AG08395 (cell line): ENCODE measurements around the gene DHRS1.
A peak's percentile ranks its signal among the peaks of the same experiment; 100 is the strongest.
"Not testable (repeated sequence)": the region's sequence is repeated elsewhere in the genome, so short reads cannot be mapped to it uniquely, and the experiment has no call there.

Experiments
- DNase-seq: peaks from one replicate; pipeline ENCODE4 v3.0.0; 2012; ENCODE audit warnings: mixed read lengths, low spot score

DHRS1 gene

DNA sequence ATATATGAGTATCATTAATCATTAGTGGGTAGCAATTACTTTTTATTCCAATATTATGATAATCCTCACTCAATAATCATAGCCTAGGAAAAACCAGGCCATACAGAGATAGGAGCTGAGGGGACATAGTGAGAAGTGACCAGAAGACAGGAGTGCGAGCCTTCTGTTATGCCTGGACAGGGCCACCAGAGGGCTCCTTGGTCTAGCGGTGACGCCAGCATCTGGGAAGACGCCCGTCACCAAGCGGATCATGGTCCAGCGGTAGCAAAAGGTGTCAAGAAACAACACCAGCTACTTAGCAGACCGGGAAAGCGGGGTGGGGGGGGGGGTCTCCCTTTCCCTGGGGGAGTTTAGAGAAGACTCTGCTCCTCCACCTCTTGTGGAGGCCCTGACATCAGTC lies 28.3 kb upstream of the DHRS1 start:
- DNase-seq: not testable (repeated sequence)

DNA sequence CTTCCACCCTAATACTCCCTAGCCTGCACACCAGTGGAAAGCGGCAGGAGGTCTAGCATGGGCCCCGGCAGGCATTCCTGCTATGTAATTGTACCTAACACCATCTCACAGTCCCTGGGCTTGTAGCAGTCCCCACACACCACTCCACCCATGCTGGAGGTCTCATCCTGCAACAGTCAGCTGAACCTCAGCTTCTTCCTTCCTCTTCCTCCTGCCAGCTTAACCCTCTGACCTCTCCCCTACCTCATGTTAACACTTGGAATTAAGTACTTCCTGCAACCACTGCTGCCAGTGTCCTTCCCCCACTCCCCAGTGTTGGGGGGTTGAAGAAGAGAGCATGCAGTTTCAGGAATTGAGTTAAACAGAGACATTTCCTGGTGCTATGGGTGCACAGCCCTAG lies 27.7 kb upstream of the DHRS1 start:
- DNase-seq: no peak

DNA sequence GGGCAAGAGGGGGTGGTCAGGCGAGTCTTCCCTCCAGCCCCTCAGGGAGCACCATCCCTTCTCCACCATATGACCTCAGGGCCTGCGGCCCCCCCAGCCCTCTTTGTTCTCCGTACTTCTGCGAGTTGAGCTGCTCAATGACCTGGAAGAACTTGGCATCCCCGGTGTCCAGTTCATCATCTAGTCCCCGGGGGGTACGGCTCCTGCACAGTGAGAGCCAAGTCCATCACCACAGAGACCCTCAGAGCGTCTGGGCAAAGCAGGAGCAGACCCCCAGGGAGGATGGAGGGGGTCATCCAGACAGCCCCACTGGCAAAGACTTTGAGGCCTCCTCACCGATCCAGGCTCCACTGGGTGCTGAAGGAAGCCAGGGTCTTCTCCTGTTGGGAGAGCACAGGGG lies 26.4 kb upstream of the DHRS1 start:
- DNase-seq: no peak

DNA sequence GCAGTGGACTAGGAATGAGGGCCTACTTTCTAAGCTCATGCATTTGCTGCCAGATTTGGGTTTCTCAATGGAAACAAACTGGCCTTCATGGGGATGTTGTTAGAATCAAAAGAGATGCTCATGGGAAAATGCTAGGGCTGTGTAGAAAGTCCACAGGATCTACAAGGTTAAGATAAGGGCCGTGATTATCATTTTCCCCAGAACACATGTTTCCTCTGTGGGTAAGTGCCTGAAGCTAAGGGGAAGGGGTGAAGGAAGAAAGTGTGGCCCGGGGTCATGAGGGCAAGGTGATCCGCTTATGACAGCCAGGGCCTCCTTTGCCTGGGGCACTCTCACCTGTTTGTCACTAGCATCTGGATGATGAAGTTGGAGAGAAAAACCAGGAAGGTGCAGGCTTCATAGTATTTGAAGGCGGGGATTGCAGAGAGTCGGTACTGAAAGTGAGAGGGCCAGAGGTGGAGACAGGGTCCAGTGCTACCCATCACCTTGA lies 25.5 kb upstream of the DHRS1 start:
- DNase-seq: no peak

DNA sequence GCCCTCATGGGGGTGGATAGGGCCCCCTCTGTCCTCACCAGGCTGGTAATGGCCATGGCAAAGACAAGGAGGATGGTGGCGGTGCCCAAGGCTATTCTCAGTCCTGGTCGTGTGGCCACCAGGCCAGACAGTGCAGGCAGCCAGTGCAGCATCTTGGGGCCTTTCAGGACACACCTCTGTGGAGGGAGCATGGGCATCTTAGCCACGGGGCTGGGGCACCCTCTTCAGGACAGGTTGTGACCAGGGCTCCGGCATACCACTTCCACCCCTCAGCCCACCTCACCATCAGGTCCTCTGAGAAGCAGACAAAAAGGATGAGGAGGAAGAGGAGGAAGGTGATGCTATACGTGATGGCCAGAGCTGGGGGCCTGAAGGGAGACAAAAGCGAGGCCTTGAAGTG lies 24.4 kb upstream of the DHRS1 start:
- no peak for DNase-seq

DNA sequence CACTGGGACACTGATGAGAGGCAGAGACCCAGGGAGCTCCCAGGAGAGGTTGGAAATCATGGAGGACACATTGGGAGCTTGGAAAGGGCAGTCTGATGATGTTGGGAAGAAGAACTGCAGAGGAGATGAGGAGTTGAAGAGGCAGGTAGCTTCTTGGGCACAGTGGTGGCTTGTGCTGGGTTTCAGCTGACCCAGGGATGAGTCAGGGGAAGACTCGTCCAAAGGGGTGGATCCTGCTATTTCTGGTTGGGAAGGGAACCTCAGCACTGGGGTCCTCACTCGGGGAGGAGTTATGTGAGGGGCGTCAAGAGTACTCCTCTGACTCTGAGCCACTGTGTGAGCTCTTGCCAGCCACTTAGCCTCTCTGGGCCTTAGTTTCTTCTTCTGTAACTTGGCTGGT lies 23.8 kb upstream of the DHRS1 start:
- no peak for DNase-seq

DNA sequence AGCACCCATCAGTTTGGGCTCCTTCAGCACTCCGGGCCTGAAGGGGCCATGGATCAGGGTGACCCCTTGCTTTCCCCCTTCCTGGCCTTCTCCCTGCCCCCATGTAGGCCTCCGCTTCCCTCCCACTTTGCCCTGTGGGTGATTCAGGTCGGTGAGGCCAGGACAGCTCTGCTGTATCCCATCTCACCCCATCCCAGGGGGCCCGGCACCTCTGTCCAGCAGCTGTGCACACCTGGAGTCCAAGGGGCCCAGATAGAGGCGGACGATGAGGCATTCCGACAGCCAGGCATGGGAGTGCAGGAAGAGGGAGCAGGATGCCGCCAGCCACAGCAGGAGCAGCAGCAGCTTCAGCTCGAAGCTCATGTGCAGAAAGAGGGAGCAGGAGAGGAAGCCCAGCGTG lies 23.1 kb upstream of the DHRS1 start:
- DNase-seq: no peak

DNA sequence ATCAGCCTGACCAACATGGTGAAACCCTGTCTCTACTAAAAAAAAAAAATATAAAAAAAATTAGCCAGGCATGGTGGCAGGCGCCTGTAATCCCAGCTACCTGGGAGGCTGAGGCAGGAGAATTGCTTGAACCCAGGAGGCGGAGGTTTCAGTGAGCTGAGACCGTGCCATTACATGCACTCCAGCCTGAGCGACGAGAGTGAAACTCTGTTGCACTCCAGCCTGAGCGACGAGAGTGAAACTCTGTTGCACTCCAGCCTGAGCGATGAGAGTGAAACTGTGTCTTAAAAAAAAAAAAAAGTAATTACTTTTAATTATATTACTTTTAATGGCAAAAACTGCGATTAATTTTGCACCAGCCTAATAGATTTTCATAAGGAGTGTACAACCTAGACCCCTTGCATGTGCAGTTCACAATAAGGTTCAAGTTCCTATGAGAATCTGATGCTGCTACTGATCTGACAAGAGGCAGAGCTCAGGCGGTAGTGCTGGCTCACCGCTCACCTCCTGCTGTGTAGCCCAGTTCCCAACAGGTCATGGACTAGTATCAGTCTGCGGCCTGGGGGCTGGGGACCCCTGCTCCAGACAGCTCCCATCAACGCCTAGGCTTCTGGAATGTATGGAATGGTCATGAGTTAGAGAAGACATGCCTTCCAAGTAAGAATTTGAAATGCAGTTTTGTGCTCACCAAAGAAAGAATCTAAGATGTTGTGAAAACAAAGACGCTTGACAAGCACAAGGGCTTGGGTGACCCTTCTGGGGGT lies 21.8 kb upstream of the DHRS1 start:
- DNase-seq: no peak

DNA sequence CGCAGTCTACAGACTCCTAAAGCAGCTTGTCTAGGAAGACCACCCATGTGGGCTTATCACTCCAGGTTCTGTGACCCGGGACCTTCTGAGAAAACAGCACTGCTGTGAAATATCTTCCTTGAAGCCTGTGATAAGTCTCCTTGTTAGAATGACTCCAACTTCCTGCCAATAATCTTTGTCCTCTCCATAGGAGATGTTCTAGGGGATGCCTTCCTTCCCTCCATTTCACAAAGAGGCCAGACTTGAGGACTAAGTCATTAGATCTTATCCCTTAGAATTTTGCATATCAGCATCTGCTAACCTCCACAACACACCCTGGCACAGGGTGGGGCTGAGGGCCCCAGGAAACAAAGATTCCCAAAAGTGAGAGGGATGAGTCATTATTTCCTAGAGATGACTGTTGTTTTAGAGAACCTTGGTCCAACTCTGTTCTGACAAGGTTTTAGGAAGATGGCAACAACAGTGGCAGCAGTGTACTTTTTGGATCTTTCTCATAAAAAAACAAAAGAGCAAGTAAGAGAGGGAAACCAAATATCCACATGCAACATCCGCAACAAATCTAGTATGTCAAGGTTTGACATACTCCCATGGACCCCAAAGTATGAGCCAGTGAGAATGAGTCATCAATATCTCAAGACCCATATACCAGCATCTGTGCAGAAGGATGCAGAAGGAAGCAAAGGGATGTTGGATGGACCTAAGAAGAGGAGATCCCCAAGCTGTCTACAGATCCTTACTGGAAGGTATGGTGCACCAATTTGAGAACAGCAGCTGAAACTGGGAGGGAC lies 17.8 kb upstream of the DHRS1 start:
- DNase-seq: peak; percentile 65

DNA sequence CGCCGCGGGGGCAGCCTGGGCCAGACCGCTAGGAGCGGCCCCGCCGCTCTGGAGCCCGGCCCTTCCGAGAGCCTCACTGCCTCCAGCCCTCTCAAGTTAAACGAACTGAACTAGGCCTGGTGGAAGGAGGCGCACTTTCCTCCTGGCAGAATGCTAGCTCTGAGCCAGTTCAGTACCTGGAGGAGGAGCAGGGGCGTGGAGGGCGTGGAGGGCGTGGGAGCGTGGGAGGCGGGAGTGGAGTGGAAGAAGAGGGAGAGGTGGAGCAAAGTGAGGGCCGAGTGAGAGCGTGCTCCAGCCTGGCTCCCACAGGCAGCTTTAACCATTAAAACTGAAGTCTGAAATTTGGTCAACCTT lies 17.0 kb upstream of the DHRS1 start:
- DNase-seq: no peak

DNA sequence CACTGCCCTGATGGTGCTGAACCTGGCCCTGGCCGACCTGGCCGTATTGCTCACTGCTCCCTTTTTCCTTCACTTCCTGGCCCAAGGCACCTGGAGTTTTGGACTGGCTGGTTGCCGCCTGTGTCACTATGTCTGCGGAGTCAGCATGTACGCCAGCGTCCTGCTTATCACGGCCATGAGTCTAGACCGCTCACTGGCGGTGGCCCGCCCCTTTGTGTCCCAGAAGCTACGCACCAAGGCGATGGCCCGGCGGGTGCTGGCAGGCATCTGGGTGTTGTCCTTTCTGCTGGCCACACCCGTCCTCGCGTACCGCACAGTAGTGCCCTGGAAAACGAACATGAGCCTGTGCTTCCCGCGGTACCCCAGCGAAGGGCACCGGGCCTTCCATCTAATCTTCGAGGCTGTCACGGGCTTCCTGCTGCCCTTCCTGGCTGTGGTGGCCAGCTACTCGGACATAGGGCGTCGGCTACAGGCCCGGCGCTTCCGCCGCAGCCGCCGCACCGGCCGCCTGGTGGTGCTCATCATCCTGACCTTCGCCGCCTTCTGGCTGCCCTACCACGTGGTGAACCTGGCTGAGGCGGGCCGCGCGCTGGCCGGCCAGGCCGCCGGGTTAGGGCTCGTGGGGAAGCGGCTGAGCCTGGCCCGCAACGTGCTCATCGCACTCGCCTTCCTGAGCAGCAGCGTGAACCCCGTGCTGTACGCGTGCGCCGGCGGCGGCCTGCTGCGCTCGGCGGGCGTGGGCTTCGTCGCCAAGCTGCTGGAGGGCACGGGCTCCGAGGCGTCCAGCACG lies 16.4 kb upstream of the DHRS1 start:
- no peak for DNase-seq

DNA sequence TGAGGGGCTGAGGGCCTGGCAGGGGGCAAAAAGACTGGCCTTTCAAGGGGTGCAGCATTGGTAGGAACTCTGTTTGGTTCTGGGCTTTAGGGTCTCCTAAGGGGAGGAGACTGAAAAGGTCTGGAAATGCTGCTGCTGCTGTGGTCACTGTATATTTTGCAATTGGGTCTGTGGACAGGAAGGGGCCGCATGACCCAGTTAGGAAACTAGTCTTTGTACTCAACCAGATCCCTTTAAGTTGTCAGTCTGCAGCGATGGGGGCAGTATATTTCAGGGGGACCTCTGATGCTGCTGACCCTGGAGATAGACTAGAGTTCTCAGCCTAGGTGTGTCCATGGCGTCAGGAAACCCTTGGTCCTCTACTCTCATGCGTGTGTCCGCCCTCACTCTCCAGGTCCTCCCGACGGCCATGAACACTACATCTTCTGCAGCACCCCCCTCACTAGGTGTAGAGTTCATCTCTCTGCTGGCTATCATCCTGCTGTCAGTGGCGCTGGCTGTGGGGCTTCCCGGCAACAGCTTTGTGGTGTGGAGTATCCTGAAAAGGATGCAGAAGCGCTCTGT lies 15.7 kb upstream of the DHRS1 start:
- DNase-seq: no peak

DNA sequence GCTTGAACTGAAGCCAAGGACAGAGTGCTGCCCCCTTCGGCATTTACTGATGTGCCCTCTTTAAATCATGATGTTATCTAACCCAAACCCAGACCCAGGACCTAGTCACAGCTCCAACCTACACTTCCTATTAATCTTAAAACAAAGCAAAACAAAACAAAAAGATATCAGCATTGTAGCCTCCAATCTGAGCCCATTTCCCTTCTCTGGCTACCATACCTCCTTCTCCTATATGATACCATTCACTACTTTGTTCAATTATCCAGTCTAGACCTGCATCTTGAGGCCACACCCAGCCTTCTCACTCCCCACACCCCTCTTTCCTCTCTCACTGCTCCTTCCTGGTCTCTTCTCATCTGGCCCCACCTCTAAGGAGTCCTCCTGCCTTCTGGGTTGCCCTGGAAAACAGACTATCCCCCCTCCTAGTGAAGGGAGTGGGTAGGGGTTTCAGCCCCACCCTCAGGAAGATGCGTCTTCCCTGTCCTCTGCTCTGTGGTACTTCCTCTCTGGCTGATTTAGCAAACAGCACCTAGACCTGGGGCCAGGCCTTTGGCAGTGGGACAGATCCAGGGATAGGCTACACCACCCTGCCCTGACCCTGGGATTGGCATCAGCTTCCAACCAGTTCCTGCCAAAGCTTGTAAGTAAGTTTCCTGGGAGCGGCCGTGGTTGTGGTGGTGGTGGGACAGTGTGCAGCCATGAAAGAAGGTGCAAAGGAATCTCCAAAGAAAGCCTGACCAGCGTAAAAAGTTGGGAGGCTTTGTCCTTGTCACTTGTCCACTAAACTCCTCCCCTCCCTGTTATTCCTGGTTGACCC lies 15.0 kb upstream of the DHRS1 start:
- no peak for DNase-seq

DNA sequence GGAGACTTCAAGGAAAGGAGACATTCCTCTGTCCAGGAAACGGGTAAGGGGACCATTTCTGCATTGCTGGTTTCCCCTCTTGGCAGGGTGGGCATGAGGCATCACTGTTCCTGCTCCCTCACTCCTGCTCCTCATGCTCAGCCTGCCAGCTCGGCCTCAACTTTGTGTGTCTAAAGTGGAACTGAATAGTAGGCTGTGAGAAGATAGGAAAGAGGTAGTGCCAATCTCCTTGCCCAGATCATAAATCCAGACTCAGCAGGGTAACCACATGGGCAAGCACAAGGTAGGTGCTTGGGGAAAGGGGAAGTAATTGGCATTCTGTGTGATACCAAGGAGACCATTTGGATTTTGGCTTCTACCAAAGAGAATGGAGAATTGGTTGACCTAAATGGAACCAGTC lies 14.3 kb upstream of the DHRS1 start:
- no peak for DNase-seq

DNA sequence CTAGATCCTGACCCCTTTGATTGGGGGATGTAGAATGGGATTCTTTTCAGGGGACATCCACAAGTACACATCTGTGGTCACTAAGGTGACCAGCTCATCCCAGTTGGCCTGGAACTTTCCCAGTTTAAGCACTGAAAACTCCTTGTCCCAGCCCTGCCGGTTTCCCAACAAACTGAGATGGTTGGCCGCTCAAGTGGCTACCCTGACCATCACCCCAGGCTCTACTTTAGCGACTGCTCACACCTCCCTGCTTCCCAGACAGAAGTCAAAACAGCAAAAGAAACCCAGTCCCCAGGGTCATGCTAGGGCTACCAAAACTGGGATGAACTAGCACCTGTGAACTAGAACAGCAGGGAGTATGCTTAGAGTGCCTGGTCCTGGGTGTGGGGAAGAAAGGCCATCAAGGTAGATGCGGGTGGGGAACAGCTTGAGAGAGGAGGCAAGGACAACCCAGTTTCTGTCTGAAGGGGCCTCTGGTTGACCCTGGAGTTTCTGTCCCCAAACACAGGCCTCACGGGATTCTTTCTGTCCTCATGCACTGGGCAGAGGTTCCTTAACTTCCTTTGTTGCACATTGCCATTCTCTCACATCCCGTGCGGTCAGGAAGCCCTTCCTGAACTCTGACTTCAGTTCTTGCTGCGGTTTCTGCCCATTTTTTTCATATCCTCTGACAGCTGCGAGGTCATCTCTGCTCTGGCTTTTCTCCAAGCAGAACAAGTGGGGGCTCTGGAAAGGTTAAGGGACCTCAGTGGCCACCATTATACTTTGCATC lies 13.3 kb upstream of the DHRS1 start:
- no peak for DNase-seq

DNA sequence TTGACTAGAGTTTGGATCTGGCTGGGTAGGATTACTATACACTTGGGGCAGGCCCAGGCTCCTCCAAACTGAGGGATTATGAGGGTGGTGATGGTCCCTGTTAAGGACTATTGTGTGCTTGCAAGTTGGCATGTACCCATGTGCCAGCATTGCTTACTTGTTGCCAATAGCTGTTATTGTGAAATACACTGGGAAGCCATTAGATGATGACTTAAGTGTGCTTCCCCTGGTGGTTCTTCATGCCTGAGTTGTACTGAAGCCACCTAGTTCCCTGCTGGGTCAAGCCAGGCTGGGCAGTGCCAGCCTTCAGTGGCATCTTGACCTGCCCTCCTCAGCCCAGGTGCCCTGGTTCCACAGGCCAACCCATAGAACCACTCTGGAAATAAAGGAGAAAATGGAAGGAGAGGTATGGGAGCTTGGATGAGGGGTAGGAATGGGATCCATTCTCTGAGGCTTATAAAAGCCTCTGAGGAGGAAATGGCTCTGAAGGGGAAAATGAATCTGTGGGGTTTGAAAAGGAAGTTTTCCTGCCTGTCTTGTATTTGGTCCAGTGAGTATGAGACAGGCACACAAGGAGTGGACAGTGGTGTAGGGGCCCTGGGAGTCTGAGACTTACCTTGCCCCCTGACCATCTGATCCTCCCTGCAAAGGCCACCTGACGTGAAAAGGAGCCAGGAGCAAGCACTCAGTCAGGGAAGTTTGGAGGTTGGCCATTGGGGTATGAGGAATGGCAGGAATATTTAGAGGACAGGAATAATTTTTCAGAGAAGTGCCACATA lies 12.4 kb upstream of the DHRS1 start:
- peak; percentile 47 for DNase-seq

DNA sequence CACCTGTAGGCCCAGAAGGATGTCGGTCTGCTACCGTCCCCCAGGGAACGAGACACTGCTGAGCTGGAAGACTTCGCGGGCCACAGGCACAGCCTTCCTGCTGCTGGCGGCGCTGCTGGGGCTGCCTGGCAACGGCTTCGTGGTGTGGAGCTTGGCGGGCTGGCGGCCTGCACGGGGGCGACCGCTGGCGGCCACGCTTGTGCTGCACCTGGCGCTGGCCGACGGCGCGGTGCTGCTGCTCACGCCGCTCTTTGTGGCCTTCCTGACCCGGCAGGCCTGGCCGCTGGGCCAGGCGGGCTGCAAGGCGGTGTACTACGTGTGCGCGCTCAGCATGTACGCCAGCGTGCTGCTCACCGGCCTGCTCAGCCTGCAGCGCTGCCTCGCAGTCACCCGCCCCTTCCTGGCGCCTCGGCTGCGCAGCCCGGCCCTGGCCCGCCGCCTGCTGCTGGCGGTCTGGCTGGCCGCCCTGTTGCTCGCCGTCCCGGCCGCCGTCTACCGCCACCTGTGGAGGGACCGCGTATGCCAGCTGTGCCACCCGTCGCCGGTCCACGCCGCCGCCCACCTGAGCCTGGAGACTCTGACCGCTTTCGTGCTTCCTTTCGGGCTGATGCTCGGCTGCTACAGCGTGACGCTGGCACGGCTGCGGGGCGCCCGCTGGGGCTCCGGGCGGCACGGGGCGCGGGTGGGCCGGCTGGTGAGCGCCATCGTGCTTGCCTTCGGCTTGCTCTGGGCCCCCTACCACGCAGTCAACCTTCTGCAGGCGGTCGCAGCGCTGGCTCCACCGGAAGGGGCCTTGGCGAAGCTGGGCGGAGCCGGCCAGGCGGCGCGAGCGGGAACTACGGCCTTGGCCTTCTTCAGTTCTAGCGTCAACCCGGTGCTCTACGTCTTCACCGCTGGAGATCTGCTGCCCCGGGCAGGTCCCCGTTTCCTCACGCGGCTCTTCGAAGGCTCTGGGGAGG lies 11.3 kb upstream of the DHRS1 start, which contains the start of gene LTB4R:
Gene LTB4R (plus strand): TSS at position 857 of the 959 bp plus-strand sequence. CDS start 4,150 bp downstream, outside the sequence.
- DNase-seq: peak; percentile 85

DNA sequence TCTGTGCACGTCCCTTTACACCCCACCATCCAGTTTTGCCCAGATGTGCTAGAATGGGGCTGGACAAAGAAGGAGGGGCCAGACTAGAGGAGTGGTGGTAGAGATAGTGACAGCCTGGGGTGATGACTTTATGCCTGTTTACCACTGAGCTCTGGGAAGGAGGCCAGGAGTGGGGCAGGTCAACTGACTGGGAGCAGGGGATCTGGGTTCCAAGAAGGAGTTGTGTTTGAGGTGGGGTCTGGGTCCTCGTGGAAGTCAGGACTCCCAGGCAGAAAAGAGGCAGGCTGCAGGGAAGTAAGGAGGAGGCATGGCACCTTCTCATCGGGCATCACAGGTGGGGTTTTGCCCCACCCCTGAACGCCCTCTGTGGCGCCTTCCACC lies 10.7 kb upstream of the DHRS1 start:
- no peak for DNase-seq
